Fibroblast of skin of abdomen (primary cell): ENCODE data around the gene U2AF1L4.
"Not testable (repeated sequence)": the region's sequence is repeated elsewhere in the genome, so short reads cannot be mapped to it uniquely, and the experiment has no call there.

ENCODE experiments used
- DNase-seq: peaks from one replicate; pipeline ENCODE4 v3.0.0-alpha.2; 2013

Gene U2AF1L4

GRCh38 chr19:35725216-35725861, 19.9 kb downstream of the U2AF1L4 start:
- DNase-seq, result no peak

GRCh38 chr19:35724560-35724959, 20.7 kb downstream of the U2AF1L4 start:
- no peak for DNase-seq

- DNase-seq, result not testable (repeated sequence)
These were observed 21.1 kb downstream of the U2AF1L4 start for GRCh38 chr19:35724132-35724531.

GRCh38 chr19:35723671-35724070, 21.5 kb downstream of the U2AF1L4 start:
- no peak for DNase-seq

GRCh38 chr19:35722897-35723296, 22.3 kb downstream of the U2AF1L4 start:
- no peak for DNase-seq

- DNase-seq, result no peak
These were observed 22.8 kb downstream of the U2AF1L4 start for GRCh38 chr19:35722461-35722860.

GRCh38 chr19:35721374-35721773, 23.8 kb downstream of the U2AF1L4 start:
- no peak for DNase-seq

- DNase-seq, result no peak
These were observed 24.6 kb downstream of the U2AF1L4 start for GRCh38 chr19:35720648-35721047.

GRCh38 chr19:35720163-35720524, 25.1 kb downstream of the U2AF1L4 start:
- no peak for DNase-seq

- no peak for DNase-seq
These were observed 25.6 kb downstream of the U2AF1L4 start for GRCh38 chr19:35719402-35720162.

- DNase-seq, result no peak
These were observed 26.7 kb downstream of the U2AF1L4 start for GRCh38 chr19:35718345-35719041.

- DNase-seq, result peak; percentile 97
These were observed 27.4 kb downstream of the U2AF1L4 start, which contains the start of gene KMT2B for GRCh38 chr19:35717665-35718344. TSS of gene KMT2B (plus strand) at chr19:35718003. CDS start at chr19:35718019, 16 bp downstream.

- peak; percentile 76 for DNase-seq
These were observed 28.2 kb downstream of the U2AF1L4 start for GRCh38 chr19:35716801-35717664.

GRCh38 chr19:35715981-35716800, 29.0 kb downstream of the U2AF1L4 start:
- no peak for DNase-seq

GRCh38 chr19:35715355-35715809, 29.8 kb downstream of the U2AF1L4 start:
- no peak for DNase-seq

GRCh38 chr19:35714601-35715354, 30.4 kb downstream of the U2AF1L4 start:
- DNase-seq, result no peak

GRCh38 chr19:35713904-35714495, 31.2 kb downstream of the U2AF1L4 start:
- DNase-seq, result no peak

- DNase-seq, result no peak
These were observed 31.7 kb downstream of the U2AF1L4 start for GRCh38 chr19:35713506-35713850.

- DNase-seq, result no peak
These were observed 32.4 kb downstream of the U2AF1L4 start for GRCh38 chr19:35712567-35713505.
